ENCODE measurements around the gene GABBR2.
"Not testable (repeated sequence)": the region's sequence is repeated elsewhere in the genome, so short reads cannot be mapped to it uniquely, and the experiment has no call there.

DNA sequence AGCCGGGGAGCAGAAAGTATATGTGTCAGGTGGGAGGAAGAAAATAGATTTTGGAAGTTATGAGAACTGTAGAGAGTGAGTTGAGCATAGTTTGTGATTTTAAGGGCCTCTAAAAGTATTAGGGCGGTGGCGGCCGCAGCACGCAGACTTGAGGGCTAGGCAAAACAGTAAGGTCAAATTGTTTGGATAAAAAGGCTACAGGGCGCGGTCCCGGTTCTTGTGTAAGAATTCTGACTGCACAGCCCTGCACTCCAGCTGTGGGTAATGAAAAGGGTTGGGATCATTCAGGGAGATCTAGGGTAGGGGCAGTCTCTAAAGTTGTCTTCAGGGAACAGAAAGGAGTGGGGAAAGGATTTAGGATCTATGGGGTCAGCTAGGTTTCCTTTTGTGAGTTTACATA lies 441.2 kb downstream of the GABBR2 start:
- not testable (repeated sequence) for TF ChIP-seq CTCF, POLR2A (IDR thresholded peaks at IDR 0.05)
